Ammon's horn (tissue), 1 donor: Measurements from ENCODE around the gene PAX7.
"Not testable (repeated sequence)": the region's sequence is repeated elsewhere in the genome, so short reads cannot be mapped to it uniquely, and the experiment has no call there.

ENCODE experiments used
- DNase-seq: peaks from one replicate; pipeline ENCODE4 v3.0.0-alpha.2; 2016; ENCODE audit warnings: low spot score

Gene PAX7

GRCh38 chr1:18760156-18760555 is 129.5 kb downstream of the PAX7 start:
- no peak for DNase-seq

- DNase-seq, result peak; percentile 7
These were observed 131.5 kb downstream of the PAX7 start for GRCh38 chr1:18761948-18762840.

- no peak for DNase-seq
These were observed 133.7 kb downstream of the PAX7 start for GRCh38 chr1:18764362-18764761.

GRCh38 chr1:18765725-18766124 is 135.1 kb downstream of the PAX7 start:
- no peak for DNase-seq

GRCh38 chr1:18766328-18766727 is 135.7 kb downstream of the PAX7 start:
- DNase-seq, result no peak

- not testable (repeated sequence) for DNase-seq
These were observed 136.9 kb downstream of the PAX7 start for GRCh38 chr1:18767576-18767975.

- DNase-seq, result no peak
These were observed 137.4 kb downstream of the PAX7 start for GRCh38 chr1:18768086-18768485.

- DNase-seq, result no peak
These were observed 138.5 kb downstream of the PAX7 start for GRCh38 chr1:18769140-18769539.

GRCh38 chr1:18770799-18771198 is 140.2 kb downstream of the PAX7 start:
- DNase-seq, result no peak

GRCh38 chr1:18773753-18774152 is 143.1 kb downstream of the PAX7 start:
- DNase-seq, result no peak

GRCh38 chr1:18775341-18775740 is 144.7 kb downstream of the PAX7 start:
- DNase-seq, result no peak

GRCh38 chr1:18776777-18777176 is 146.1 kb downstream of the PAX7 start:
- DNase-seq, result no peak

- no peak for DNase-seq
These were observed 147.8 kb downstream of the PAX7 start for GRCh38 chr1:18778437-18778836.

GRCh38 chr1:18781031-18781430 is 150.4 kb downstream of the PAX7 start:
- DNase-seq, result no peak

GRCh38 chr1:18783705-18784481 is 153.2 kb downstream of the PAX7 start:
- DNase-seq, result no peak

- DNase-seq, result no peak
These were observed 153.8 kb downstream of the PAX7 start for GRCh38 chr1:18784482-18784831.

GRCh38 chr1:18786149-18786548 is 155.5 kb downstream of the PAX7 start:
- no peak for DNase-seq

GRCh38 chr1:18787825-18788385 is 157.3 kb downstream of the PAX7 start:
- no peak for DNase-seq

- no peak for DNase-seq
These were observed 158.6 kb downstream of the PAX7 start for GRCh38 chr1:18789246-18789645.

GRCh38 chr1:18792747-18793146 is 162.1 kb downstream of the PAX7 start:
- no peak for DNase-seq

- no peak for DNase-seq
These were observed 162.5 kb downstream of the PAX7 start for GRCh38 chr1:18793164-18793563.

- DNase-seq, result no peak
These were observed 163.4 kb downstream of the PAX7 start for GRCh38 chr1:18794051-18794450.

GRCh38 chr1:18794561-18794960 is 163.9 kb downstream of the PAX7 start:
- DNase-seq, result no peak
